HEK293 (cell line): Measurements from ENCODE around the gene APOB.

ENCODE experiments used
- CTCF ChIA-PET: fragments of 350-600 bp; formaldehyde crosslinking; extraction: SDS; loops from one replicate; lab custom pipeline; 2021; ENCODE audit warnings: antibody characterized with exemption; lab: Yijun Ruan, JAX
- POLR2A ChIA-PET: fragments of 300-600 bp; formaldehyde crosslinking; extraction: SDS; loops from one replicate; lab custom pipeline; 2020; ENCODE audit warnings: antibody characterized with exemption, inconsistent platforms; lab: Yijun Ruan, JAX
- H3K27ac ChIP-seq: fragments of 200-500 bp; sonication (Bioruptor generic); 2 replicates; pipeline ENCODE4 v1.5.1; 2014; ENCODE audit warnings: low read depth, low read length, control low read depth, inconsistent platforms; ENCODE audit errors: extremely low read depth
- H3K36me3 ChIP-seq, 2 experiments: fragments of 200-500 bp in 1 of 2; sonication (Bioruptor generic) in 1 of 2; 1 replicate in 1 of 2; 2 replicates in 1 of 2; pipeline ENCODE4 v1.5.1; 2014 to 2017; ENCODE audit warnings: inconsistent platforms in 2 of 2, low read length in 2 of 2; ENCODE audit not compliant: control insufficient read depth in 2 of 2, insufficient read depth in 1 of 2
- H3K4me1 ChIP-seq: fragments of 200-500 bp; sonication (Bioruptor generic); 2 replicates; pipeline ENCODE4 v1.5.1; 2014; ENCODE audit warnings: mild to moderate bottlenecking, low read length, inconsistent platforms; ENCODE audit not compliant: control insufficient read depth, insufficient read depth
- H3K4me3 ChIP-seq: 2 replicates; pipeline ENCODE4 v1.5.1; 2011; ENCODE audit warnings: low read depth, mild to moderate bottlenecking, control low read depth, low read length, moderate library complexity
- H3K9me3 ChIP-seq: fragments of 200-500 bp; sonication (Bioruptor generic); 2 replicates; pipeline ENCODE4 v1.5.1; 2014; ENCODE audit warnings: low read depth, low read length, inconsistent platforms; ENCODE audit not compliant: control insufficient read depth, insufficient read depth
- CTCF ChIP-seq: fragments of 450-650 bp; formaldehyde crosslinking; IDR thresholded peaks from 2 replicates; pipeline ENCODE4 v1.5.1; 2016; ENCODE audit warnings: missing biosample characterization, missing genetic modification characterization
- KLF16 ChIP-seq: fragments of 450-650 bp; formaldehyde crosslinking; IDR thresholded peaks from 2 replicates; pipeline ENCODE4 v1.5.1; 2017; ENCODE audit warnings: missing biosample characterization, missing genetic modification characterization
- PATZ1 ChIP-seq: fragments of 450-650 bp; formaldehyde crosslinking; IDR thresholded peaks from 2 replicates; pipeline ENCODE4 v1.5.1; 2016; ENCODE audit warnings: missing biosample characterization, missing genetic modification characterization
- PRDM10 ChIP-seq: fragments of 450-650 bp; formaldehyde crosslinking; IDR thresholded peaks from 2 replicates; pipeline ENCODE4 v1.5.1; 2016; ENCODE audit warnings: missing biosample characterization, missing genetic modification characterization
- PRDM2 ChIP-seq: fragments of 450-650 bp; formaldehyde crosslinking; IDR thresholded peaks from 2 replicates; pipeline ENCODE4 v1.5.1; 2016; ENCODE audit warnings: missing biosample characterization, missing genetic modification characterization, borderline replicate concordance
- SCRT1 ChIP-seq: fragments of 450-650 bp; formaldehyde crosslinking; IDR thresholded peaks from 2 replicates; pipeline ENCODE4 v1.5.1; 2016; ENCODE audit warnings: missing biosample characterization, missing genetic modification characterization, borderline replicate concordance
- SCRT2 ChIP-seq: fragments of 450-650 bp; formaldehyde crosslinking; IDR thresholded peaks from 2 replicates; pipeline ENCODE4 v1.5.1; 2016; ENCODE audit warnings: missing biosample characterization, missing genetic modification characterization
- ZFP41 ChIP-seq: fragments of 450-650 bp; formaldehyde crosslinking; IDR thresholded peaks from 2 replicates; pipeline ENCODE4 v1.5.1; 2016; ENCODE audit warnings: missing biosample characterization, missing genetic modification characterization, borderline replicate concordance
- ZNF324 ChIP-seq: fragments of 450-650 bp; formaldehyde crosslinking; IDR thresholded peaks from 2 replicates; pipeline ENCODE4 v1.5.1; 2016; ENCODE audit warnings: missing biosample characterization, missing genetic modification characterization
- ZNF561 ChIP-seq: fragments of 450-650 bp; IDR thresholded peaks from 2 replicates; pipeline ENCODE4 v1.5.1; 2018; ENCODE audit warnings: missing biosample characterization, missing genetic modification characterization, borderline replicate concordance
- ZNF600 ChIP-seq: fragments of 450-650 bp; formaldehyde crosslinking; IDR thresholded peaks from 2 replicates; pipeline ENCODE4 v1.5.1; 2016; ENCODE audit warnings: missing biosample characterization, missing genetic modification characterization
- ZNF654 ChIP-seq: fragments of 450-650 bp; formaldehyde crosslinking; IDR thresholded peaks from 2 replicates; pipeline ENCODE4 v1.5.1; 2016; ENCODE audit warnings: low read depth, missing biosample characterization, missing genetic modification characterization
- ZNF776 ChIP-seq: fragments of 450-650 bp; formaldehyde crosslinking; IDR thresholded peaks from 2 replicates; pipeline ENCODE4 v1.5.0; 2017; ENCODE audit warnings: missing biosample characterization, missing genetic modification characterization, borderline replicate concordance
- ZNF843 ChIP-seq: fragments of 450-650 bp; formaldehyde crosslinking; IDR thresholded peaks from 2 replicates; pipeline ENCODE4 v1.5.1; 2016; ENCODE audit warnings: missing biosample characterization, missing genetic modification characterization

The APOB gene

GRCh38 chr2:20965221-20965620, 78.7 kb downstream of the APOB start:
- no peak overlapping the region for H3K4me3 ChIP-seq
- no peaks in the 10 kb centered on the region for H3K36me3 ChIP-seq
- CTCF ChIA-PET, result interaction anchor here (1.2 to 9.0 kb wide), 4 partner anchors 14 to 303 kb away, joined by 3 to 147 read pairs (median 34); no protein-coding TSS in a partner anchor
- H3K4me1 ChIP-seq, result no peaks in the 10 kb centered on the region
- POLR2A ChIA-PET, result no interaction called here
- H3K9me3 ChIP-seq, result no peaks in the 10 kb centered on the region
- no peak overlapping the region for H3K27ac ChIP-seq
- TF ChIP-seq ZNF843 (tag by site-specific recombination) (no peak), PATZ1 (tag by site-specific recombination) (no peak), PRDM2 (no peak), ZNF561 (tag by site-specific recombination) (no peak)
- TF ChIP-seq, all 188 proteins: peak for 0

- no peaks in the 10 kb centered on the region for H3K4me1 ChIP-seq
- H3K9me3 ChIP-seq, result no peaks in the 10 kb centered on the region
- no peaks in the 10 kb centered on the region for H3K36me3 ChIP-seq
- no peak overlapping the region for H3K4me3 ChIP-seq
- CTCF ChIA-PET, result interaction anchor here (0.6 to 9.0 kb wide), 20 partner anchors 9 to 321 kb away, joined by 3 to 147 read pairs (median 5); no protein-coding TSS in a partner anchor
- POLR2A ChIA-PET, result no interaction called here
- no peak for TF ChIP-seq PRDM10 (tag by site-specific recombination)
- TF ChIP-seq KLF16 (tag by site-specific recombination), result no peak
- no peak overlapping the region for H3K27ac ChIP-seq
These were observed 80.0 kb downstream of the APOB start for GRCh38 chr2:20963867-20964266.

- H3K36me3 ChIP-seq, result no peaks in the 10 kb centered on the region
- H3K27ac ChIP-seq, result no peak overlapping the region
- ChIA-PET POLR2A (no interaction called here), CTCF (interaction anchor here (0.6 to 9.0 kb wide), 34 partner anchors 8 to 1732 kb away, joined by 3 to 147 read pairs (median 4); partner anchors contain the start of gene GDF7)
- H3K4me1 ChIP-seq, result no peaks in the 10 kb centered on the region
- no peak for TF ChIP-seq ZNF600 (tag by site-specific recombination)
- TF ChIP-seq ZNF654, result peak; percentile 55
- peak; percentile 90 for TF ChIP-seq SCRT2
- no peak for TF ChIP-seq ZNF324
- no peak for TF ChIP-seq ZFP41 (tag by site-specific recombination)
- TF ChIP-seq CTCF (tag by site-specific recombination), result peak; percentile 76
- TF ChIP-seq ZNF776, result no peak
- TF ChIP-seq SCRT1 (tag by site-specific recombination), result peak; percentile 75; the same call in 1 of the 2 replicates
- H3K4me3 ChIP-seq, result no peak overlapping the region
- H3K9me3 ChIP-seq, result no peaks in the 10 kb centered on the region
These were observed 80.8 kb downstream of the APOB start for GRCh38 chr2:20962939-20963557.
